Prostate gland (tissue), 2 donors: Measurements from ENCODE around the gene DNAH9. TPM values are rescaled to one million over a fixed set of nuclear protein-coding genes. Genes with fewer than 3 reads are reported as not detected.

Experiments used
- DNase-seq: peaks from one replicate; pipeline ENCODE4 v3.0.0-alpha.2; 2019; ENCODE audit warnings: low spot score
- H3K27ac ChIP-seq, 2 donors: fragments of 200-600 bp; sonication (generic); 2 replicates each; pipeline ENCODE4 v1.5.1; 2017 to 2019
- H3K27me3 ChIP-seq: fragments of 200-600 bp; sonication (generic); replicated peaks from 2 replicates; pipeline ENCODE4 v1.5.1; 2019; ENCODE audit not compliant: insufficient read depth
- H3K36me3 ChIP-seq, 2 donors: fragments of 200-600 bp; sonication (generic); 1 replicate in 1 of 2; 2 replicates in 1 of 2; pipeline versions ENCODE4 v1.5.1 to v1.8.1; 2017 to 2019
- H3K4me1 ChIP-seq: fragments of 200-600 bp; sonication (generic); replicated peaks from 2 replicates; pipeline ENCODE4 v1.5.1; 2019
- H3K4me3 ChIP-seq, 2 donors: fragments of 200-600 bp; sonication (generic); 2 replicates each; pipeline ENCODE4 v1.5.1; 2017 to 2019
- H3K9me3 ChIP-seq: fragments of 200-600 bp; sonication (generic); 2 replicates; pipeline ENCODE4 v1.5.1; 2017
- CTCF ChIP-seq, 4 experiments: fragments of 200-600 bp in 2 of 4; fragments of 450-650 bp in 2 of 4; sonication (generic) in 2 of 4; IDR thresholded peaks; 1 replicate in 3 of 4; 2 replicates in 1 of 4; pipeline ENCODE4 v1.5.1; 2016 to 2019; ENCODE audit warnings: antibody characterized with exemption in 4 of 4, mild to moderate bottlenecking in 2 of 4, moderate library complexity in 2 of 4
- POLR2A ChIP-seq: fragments of 450-650 bp; IDR thresholded peaks from one replicate; pipeline ENCODE4 v1.6.1; 2016; ENCODE audit warnings: antibody characterized with exemption, mild to moderate bottlenecking
- POLR2AphosphoS5 ChIP-seq: sonication (generic); formaldehyde crosslinking; IDR thresholded peaks from one replicate; pipeline ENCODE4 v1.6.1; 2017; ENCODE audit warnings: antibody characterized with exemption
- WGBS: methylation state at CpG from one replicate; pipeline ENCODE4 v1.1.5; 2018; 5-methylcytosine and 5-hydroxymethylcytosine counted together
- intact Hi-C: fragments of 100-400 bp; cut with DNase I; formaldehyde crosslinking; loops from one replicate; pipeline ENCODE4 v1.14.2; 2022
- total RNA-seq, 2 donors: library from RNA; depleted of rRNA; stranded (reverse); fragments of >200 nt; gene quantifications; one replicate each; pipeline ENCODE4 v1.1.0, GENCODE V29; 2016

The DNAH9 gene
- total RNA-seq, 2 donors from 2014 or later = 1.2 to 7.5 TPM

- no peak overlapping the region for H3K4me3 ChIP-seq
- no peak for TF ChIP-seq CTCF (IDR thresholded peaks at IDR 0.05)
- no peak for TF ChIP-seq POLR2A
- TF ChIP-seq POLR2AphosphoS5 = no peak
- intact Hi-C loops = no loop called here
- WGBS = 89% methylated on average over 3 of the region's 3 CpGs
- H3K4me1 ChIP-seq = no peaks in the 10 kb centered on the region
- H3K36me3 ChIP-seq = no peaks in the 10 kb centered on the region
- no peak overlapping the region for H3K27ac ChIP-seq
- no peaks in the 10 kb centered on the region for H3K27me3 ChIP-seq
- DNase-seq = no peak
- H3K9me3 ChIP-seq = no peaks in the 10 kb centered on the region
Measured at GRCh38 chr17:11712456-11712855, 114.2 kb downstream of the DNAH9 start.

DNA sequence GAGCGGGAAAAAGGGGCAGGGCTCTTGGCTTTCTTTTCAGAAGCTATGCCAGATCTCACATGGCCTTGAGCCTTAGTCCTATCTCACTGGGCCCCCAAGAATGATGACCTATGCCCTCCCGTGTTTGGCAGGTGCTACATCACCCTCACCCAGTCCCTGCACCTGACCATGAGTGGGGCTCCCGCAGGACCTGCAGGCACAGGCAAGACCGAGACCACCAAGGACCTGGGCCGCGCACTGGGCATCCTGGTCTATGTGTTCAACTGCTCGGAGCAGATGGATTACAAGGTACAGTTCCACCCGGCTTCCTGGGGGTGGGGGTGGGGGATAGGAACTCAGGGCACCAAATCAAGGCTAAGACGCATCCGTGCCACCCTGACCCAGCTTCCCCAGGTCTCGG, 120.9 kb downstream of the DNAH9 start:
- H3K4me3 ChIP-seq = no peak overlapping the region
- intact Hi-C loops = no loop called here
- H3K9me3 ChIP-seq = no peaks in the 10 kb centered on the region
- H3K36me3 ChIP-seq = no peaks in the 10 kb centered on the region
- H3K27me3 ChIP-seq = no peaks in the 10 kb centered on the region
- DNase-seq = no peak
- TF ChIP-seq POLR2A (no peak), CTCF (IDR thresholded peaks at IDR 0.05) (no peak), POLR2AphosphoS5 (no peak)
- 93% methylated on average over 11 of the region's 11 CpGs for WGBS
- no peak overlapping the region for H3K27ac ChIP-seq
- no peaks in the 10 kb centered on the region for H3K4me1 ChIP-seq

DNA sequence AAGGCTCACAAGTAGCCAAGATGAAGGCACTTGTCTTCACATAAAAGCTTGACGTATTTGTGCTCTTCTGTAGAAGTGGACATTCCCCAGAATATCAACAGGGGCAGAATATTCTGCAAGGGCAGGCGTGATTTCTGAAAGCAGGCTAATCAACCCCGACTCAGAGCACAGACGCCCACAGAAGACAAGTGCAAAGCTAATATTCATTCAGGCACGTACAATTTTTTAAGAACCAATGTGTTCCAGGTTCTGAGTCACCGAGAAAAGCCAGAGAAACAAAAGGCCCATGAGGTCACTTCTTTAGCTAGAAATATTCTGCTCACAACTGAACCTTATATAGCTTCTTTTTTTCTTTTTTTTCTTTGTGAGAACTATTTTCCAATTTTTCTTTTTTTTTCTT, 121.6 kb downstream of the DNAH9 start:
- intact Hi-C loops = no loop called here
- Histone ChIP-seq H3K9me3 (no peaks in the 10 kb centered on the region), H3K27ac (no peak overlapping the region), H3K4me3 (no peak overlapping the region), H3K36me3 (no peaks in the 10 kb centered on the region), H3K4me1 (no peaks in the 10 kb centered on the region), H3K27me3 (no peaks in the 10 kb centered on the region)
- no peak for DNase-seq
- 61% methylated on average over 6 of the region's 6 CpGs for WGBS
- TF ChIP-seq CTCF (IDR thresholded peaks at IDR 0.05) = no peak
- no peak for TF ChIP-seq POLR2AphosphoS5
- TF ChIP-seq POLR2A = no peak

DNA sequence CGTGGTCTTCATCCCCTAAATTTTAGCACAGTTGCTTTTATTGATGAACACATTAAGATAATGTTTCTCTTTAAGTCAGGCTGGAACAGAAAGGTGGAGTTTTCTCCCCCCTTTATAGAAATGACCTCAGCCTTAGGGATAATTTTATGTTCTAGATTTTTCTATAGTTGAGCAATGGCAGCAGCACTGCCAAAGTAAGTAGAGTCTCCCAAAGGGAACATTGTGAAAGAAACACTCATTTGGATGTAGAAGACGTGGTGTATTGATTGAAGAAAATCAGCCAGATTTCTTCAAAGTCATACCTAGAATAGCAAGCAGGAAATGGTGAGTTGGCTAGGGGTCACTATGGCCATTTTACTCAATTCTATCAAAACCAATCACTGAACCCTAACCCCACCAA, 122.5 kb downstream of the DNAH9 start:
- Histone ChIP-seq H3K36me3 (no peaks in the 10 kb centered on the region), H3K4me3 (no peak overlapping the region), H3K9me3 (no peaks in the 10 kb centered on the region), H3K27ac (no peak overlapping the region), H3K27me3 (no peaks in the 10 kb centered on the region), H3K4me1 (no peaks in the 10 kb centered on the region)
- no peak for DNase-seq
- TF ChIP-seq CTCF (IDR thresholded peaks at IDR 0.05) = no peak
- TF ChIP-seq POLR2A = no peak
- TF ChIP-seq POLR2AphosphoS5 = no peak
- WGBS = 59% methylated on average over 2 of the region's 2 CpGs
- intact Hi-C loops = no loop called here

GRCh38 chr17:11730747-11731146, 132.5 kb downstream of the DNAH9 start:
- 92% methylated on average over 3 of the region's 3 CpGs for WGBS
- H3K27ac ChIP-seq = no peak overlapping the region

More at GRCh38 chr17:11730747-11731146, 132.5 kb downstream of the DNAH9 start:
- Histone ChIP-seq H3K4me3 (no peak overlapping the region), H3K27me3 (no peaks in the 10 kb centered on the region), H3K36me3 (no peaks in the 10 kb centered on the region), H3K4me1 (no peaks in the 10 kb centered on the region), H3K9me3 (no peaks in the 10 kb centered on the region)
- intact Hi-C loops = no loop called here
- no peak for DNase-seq
- TF ChIP-seq CTCF (IDR thresholded peaks at IDR 0.05) (no peak), POLR2AphosphoS5 (no peak), POLR2A (no peak)
